Measurements from ENCODE around the gene GSK3B.

GSK3B gene

DNA sequence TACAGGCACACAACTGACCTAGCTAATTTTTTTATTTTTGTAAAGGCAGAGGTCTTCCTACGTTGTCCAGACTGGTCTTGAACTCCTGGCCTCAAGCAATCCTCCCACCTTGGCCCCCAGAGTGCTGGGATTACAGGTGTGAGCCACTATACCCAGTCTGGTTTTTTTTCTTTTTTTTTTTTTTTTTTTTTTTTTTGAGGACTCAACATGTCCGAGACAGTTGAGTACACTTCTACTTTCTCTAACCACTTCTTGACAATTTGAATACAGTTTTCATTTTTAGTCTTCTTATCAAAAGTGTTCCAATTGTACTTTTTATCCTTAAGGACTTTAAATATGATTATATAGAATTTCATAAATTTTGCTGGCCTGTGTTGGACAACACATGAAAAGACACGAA is 7.4 kb upstream of the GSK3B start:
- Histone ChIP-seq H3K27me3 (ENCODE audit: insufficient read depth, low read length, poor library complexity) (no peaks in the 10 kb centered on the region), H2AFZ (ENCODE audit: low read depth, low read length) (no peak overlapping the region), H3K9ac (ENCODE audit: low read depth, low read length) (no peak overlapping the region), H3K9me3 (ENCODE audit: insufficient read depth, low read length, severe bottlenecking) (no peaks in the 10 kb centered on the region), H3K4me2 (ENCODE audit: insufficient read depth, low read length) (no peak overlapping the region), H3K27ac (ENCODE audit: low read length) (no peak overlapping the region), H3K79me2 (ENCODE audit: insufficient read depth, low read length) (peaks cover 13% of the 10 kb centered on the region), H3K4me3 (ENCODE audit: low read depth in 1 of 2, low read length in 2 of 2) (no peak overlapping the region), H3K36me3 (ENCODE audit: insufficient read depth, low read length) (0 out of 2 replicates have a peak, but pooled peaks cover 3% of the 10 kb centered on the region), H4K20me1 (ENCODE audit: insufficient read depth, low read length) (no peaks in the 10 kb centered on the region), H3K4me1 (ENCODE audit: insufficient read depth, low read length) (peaks cover 11% of the 10 kb centered on the region)
- no peak for TF ChIP-seq EZH2 (IDR thresholded peaks at IDR 0.05; ENCODE audit: borderline replicate concordance, low read depth, low read length, severe bottlenecking)
- TF ChIP-seq, protein P1, sequence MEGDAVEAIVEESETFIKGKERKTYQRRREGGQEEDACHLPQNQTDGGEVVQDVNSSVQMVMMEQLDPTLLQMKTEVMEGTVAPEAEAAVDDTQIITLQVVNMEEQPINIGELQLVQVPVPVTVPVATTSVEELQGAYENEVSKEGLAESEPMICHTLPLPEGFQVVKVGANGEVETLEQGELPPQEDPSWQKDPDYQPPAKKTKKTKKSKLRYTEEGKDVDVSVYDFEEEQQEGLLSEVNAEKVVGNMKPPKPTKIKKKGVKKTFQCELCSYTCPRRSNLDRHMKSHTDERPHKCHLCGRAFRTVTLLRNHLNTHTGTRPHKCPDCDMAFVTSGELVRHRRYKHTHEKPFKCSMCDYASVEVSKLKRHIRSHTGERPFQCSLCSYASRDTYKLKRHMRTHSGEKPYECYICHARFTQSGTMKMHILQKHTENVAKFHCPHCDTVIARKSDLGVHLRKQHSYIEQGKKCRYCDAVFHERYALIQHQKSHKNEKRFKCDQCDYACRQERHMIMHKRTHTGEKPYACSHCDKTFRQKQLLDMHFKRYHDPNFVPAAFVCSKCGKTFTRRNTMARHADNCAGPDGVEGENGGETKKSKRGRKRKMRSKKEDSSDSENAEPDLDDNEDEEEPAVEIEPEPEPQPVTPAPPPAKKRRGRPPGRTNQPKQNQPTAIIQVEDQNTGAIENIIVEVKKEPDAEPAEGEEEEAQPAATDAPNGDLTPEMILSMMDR (IDR thresholded peaks at IDR 0.05; ENCODE audit: borderline replicate concordance, extremely low read depth, low read length, poor library complexity, severe bottlenecking) = no peak
- no peak for DNase-seq
- ATAC-seq (ENCODE audit: insufficient read depth, low read depth) = no peak

DNA sequence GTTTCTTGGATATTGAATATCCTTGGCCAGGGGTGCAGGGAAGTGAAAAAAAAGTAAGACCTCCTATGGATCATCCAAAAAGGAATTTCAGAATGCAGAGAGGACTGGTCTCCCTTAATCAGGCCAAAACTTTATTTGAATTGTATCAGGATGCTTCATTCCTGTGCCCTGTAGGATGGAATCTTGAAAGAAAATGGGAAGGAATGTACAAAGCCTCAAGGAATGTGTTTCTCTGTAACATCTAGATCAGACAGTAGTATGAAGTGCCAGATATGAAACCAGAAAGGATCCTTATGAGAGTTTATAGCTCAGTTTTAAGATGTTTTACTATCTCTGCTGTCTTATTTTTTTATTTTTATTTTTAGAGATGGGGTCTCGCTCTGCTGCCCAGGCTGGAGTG is 6.5 kb upstream of the GSK3B start:
- no peaks in the 10 kb centered on the region for H4K20me1 ChIP-seq (ENCODE audit: insufficient read depth, low read length)
- H3K4me2 ChIP-seq (ENCODE audit: insufficient read depth, low read length) = no peak overlapping the region
- H3K36me3 ChIP-seq (ENCODE audit: insufficient read depth, low read length) = 0 out of 2 replicates have a peak, but pooled peaks cover 3% of the 10 kb centered on the region
- H3K79me2 ChIP-seq (ENCODE audit: insufficient read depth, low read length) = peaks cover 22% of the 10 kb centered on the region
- H3K4me1 ChIP-seq (ENCODE audit: insufficient read depth, low read length) = peaks cover 18% of the 10 kb centered on the region
- H3K27me3 ChIP-seq (ENCODE audit: insufficient read depth, low read length, poor library complexity) = no peaks in the 10 kb centered on the region
- TF ChIP-seq, protein P1 (IDR thresholded peaks at IDR 0.05; ENCODE audit: borderline replicate concordance, extremely low read depth, low read length, poor library complexity, severe bottlenecking) = no peak
- no peak for TF ChIP-seq EZH2 (IDR thresholded peaks at IDR 0.05; ENCODE audit: borderline replicate concordance, low read depth, low read length, severe bottlenecking)
- H3K4me3 ChIP-seq (ENCODE audit: low read depth in 1 of 2, low read length in 2 of 2) = no peak overlapping the region
- no peak overlapping the region for H3K27ac ChIP-seq (ENCODE audit: low read length)
- DNase-seq = no peak
- no peak overlapping the region for H2AFZ ChIP-seq (ENCODE audit: low read depth, low read length)
- no peak overlapping the region for H3K9ac ChIP-seq (ENCODE audit: low read depth, low read length)
- ATAC-seq (ENCODE audit: insufficient read depth, low read depth) = no peak
- no peaks in the 10 kb centered on the region for H3K9me3 ChIP-seq (ENCODE audit: insufficient read depth, low read length, severe bottlenecking)

DNA sequence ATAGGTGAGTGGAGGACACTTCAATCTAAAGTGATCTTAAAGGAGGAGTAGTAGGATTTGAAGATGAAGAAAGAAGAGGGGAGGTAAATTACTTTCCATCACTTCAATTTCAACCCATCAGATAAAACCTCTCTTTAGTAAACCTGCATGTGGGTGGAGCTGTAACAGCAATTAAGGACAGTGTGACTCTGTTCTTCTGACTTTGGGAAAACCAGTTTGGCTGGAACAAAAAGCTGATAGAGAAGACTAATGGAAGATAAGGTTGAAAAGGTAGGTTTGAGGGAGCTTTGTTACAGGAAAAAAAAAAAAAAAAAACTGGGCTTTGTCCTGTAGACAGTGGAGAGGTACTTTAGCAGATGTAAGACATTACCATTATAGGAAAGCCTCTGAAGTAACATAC is 4.5 kb upstream of the GSK3B start:
- Histone ChIP-seq H3K9me3 (ENCODE audit: insufficient read depth, low read length, severe bottlenecking) (no peaks in the 10 kb centered on the region), H3K36me3 (ENCODE audit: insufficient read depth, low read length) (0 out of 2 replicates have a peak, but pooled peaks cover 3% of the 10 kb centered on the region), H3K9ac (ENCODE audit: low read depth, low read length) (no peak overlapping the region), H4K20me1 (ENCODE audit: insufficient read depth, low read length) (no peaks in the 10 kb centered on the region), H3K79me2 (ENCODE audit: insufficient read depth, low read length) (peaks cover 24% of the 10 kb centered on the region), H3K27ac (ENCODE audit: low read length) (no peak overlapping the region), H3K4me2 (ENCODE audit: insufficient read depth, low read length) (no peak overlapping the region), H3K4me1 (ENCODE audit: insufficient read depth, low read length) (peaks cover 18% of the 10 kb centered on the region), H3K27me3 (ENCODE audit: insufficient read depth, low read length, poor library complexity) (no peaks in the 10 kb centered on the region), H3K4me3 (ENCODE audit: low read depth in 1 of 2, low read length in 2 of 2) (no peak overlapping the region), H2AFZ (ENCODE audit: low read depth, low read length) (no peak overlapping the region)
- TF ChIP-seq EZH2 (IDR thresholded peaks at IDR 0.05; ENCODE audit: borderline replicate concordance, low read depth, low read length, severe bottlenecking) = no peak
- TF ChIP-seq, protein P1 (IDR thresholded peaks at IDR 0.05; ENCODE audit: borderline replicate concordance, extremely low read depth, low read length, poor library complexity, severe bottlenecking) = no peak
- ATAC-seq (ENCODE audit: insufficient read depth, low read depth) (no peak), DNase-seq (no peak)

Measured in DND-41 (cell line).